Smooth muscle cell (in vitro differentiated cells): ENCODE data around the gene LAG3. TPM values are rescaled to one million over a fixed set of nuclear protein-coding genes. Genes with fewer than 3 reads are reported as not detected.

Experiments
- DNase-seq: peaks from one replicate; lab custom pipeline; 2025; ENCODE audit not compliant: unreplicated experiment; lab: John Stamatoyannopoulos, UW
- H2AFZ ChIP-seq: fragments of 200-600 bp; sonication (generic); 2 replicates; pipeline ENCODE4 v1.6.0; 2016; ENCODE audit warnings: antibody characterized with exemption, low read depth, mild to moderate bottlenecking
- H3F3A ChIP-seq: fragments of 200-600 bp; sonication (generic); 2 replicates; pipeline ENCODE4 v1.6.0; 2017; ENCODE audit warnings: antibody characterized with exemption, low read depth
- H3K27ac ChIP-seq: fragments of 200-600 bp; sonication (generic); 2 replicates; pipeline ENCODE4 v1.5.1; 2016; ENCODE audit warnings: low read depth, mild to moderate bottlenecking
- H3K27me3 ChIP-seq: fragments of 200-600 bp; sonication (generic); 2 replicates; pipeline ENCODE4 v1.6.1; 2016; ENCODE audit warnings: low read depth, mild to moderate bottlenecking
- H3K36me3 ChIP-seq: fragments of 200-600 bp; sonication (generic); 2 replicates; pipeline ENCODE4 v1.5.1; 2016; ENCODE audit warnings: low read depth
- H3K4me1 ChIP-seq: fragments of 200-600 bp; sonication (generic); 2 replicates; pipeline ENCODE4 v1.5.1; 2016; ENCODE audit warnings: low read depth
- H3K4me2 ChIP-seq: fragments of 200-600 bp; sonication (generic); 2 replicates; pipeline ENCODE4 v1.6.0; 2016; ENCODE audit warnings: mild to moderate bottlenecking
- H3K4me3 ChIP-seq: fragments of 200-600 bp; sonication (generic); 2 replicates; pipeline ENCODE4 v1.5.1; 2016; ENCODE audit warnings: mild to moderate bottlenecking
- H3K79me2 ChIP-seq: fragments of 200-600 bp; sonication (generic); 2 replicates; pipeline ENCODE4 v1.6.0; 2016; ENCODE audit warnings: low read depth, mild to moderate bottlenecking
- H3K9ac ChIP-seq: fragments of 200-600 bp; sonication (generic); 2 replicates; pipeline ENCODE4 v1.6.0; 2016; ENCODE audit warnings: low read depth
- H3K9me3 ChIP-seq: fragments of 200-600 bp; sonication (generic); replicated peaks from 2 replicates; pipeline ENCODE4 v1.5.1; 2016; ENCODE audit warnings: low read depth
- H4K20me1 ChIP-seq: fragments of 200-600 bp; sonication (generic); 2 replicates; pipeline ENCODE4 v1.6.0; 2016; ENCODE audit warnings: low read depth
- WGBS: methylation state at CpG from one replicate; pipeline ENCODE4 v1.1.7; 2016; ENCODE audit warnings: low lambda C conversion rate; 5-methylcytosine and 5-hydroxymethylcytosine counted together
- polyA plus RNA-seq: library from polyadenylated mRNA; unstranded; fragments of >200 nt; fragmentation: Nextera tagmentation; extraction: Ambion mirVana; gene quantifications from 2 replicates; pipeline ENCODE4 v1.2.1, GENCODE V29; 2016
- total RNA-seq: library from RNA; depleted of rRNA; stranded (reverse); fragments of >200 nt; gene quantifications from 2 replicates; pipeline ENCODE4 v1.2.3, GENCODE V29; 2014
- TF ChIP-seq, protein P1 (sequence below): fragments of 200-600 bp; sonication (generic); IDR thresholded peaks from 2 replicates; pipeline ENCODE4 v1.5.1; 2017; ENCODE audit warnings: borderline replicate concordance, mild to moderate bottlenecking, antibody characterized with exemption; ENCODE audit not compliant: insufficient read depth, poor library complexity, severe bottlenecking

The LAG3 gene
- total and polyA plus RNA-seq, 2 experiments from 2014 or later, result 0.18 to 1.7 TPM

DNA sequence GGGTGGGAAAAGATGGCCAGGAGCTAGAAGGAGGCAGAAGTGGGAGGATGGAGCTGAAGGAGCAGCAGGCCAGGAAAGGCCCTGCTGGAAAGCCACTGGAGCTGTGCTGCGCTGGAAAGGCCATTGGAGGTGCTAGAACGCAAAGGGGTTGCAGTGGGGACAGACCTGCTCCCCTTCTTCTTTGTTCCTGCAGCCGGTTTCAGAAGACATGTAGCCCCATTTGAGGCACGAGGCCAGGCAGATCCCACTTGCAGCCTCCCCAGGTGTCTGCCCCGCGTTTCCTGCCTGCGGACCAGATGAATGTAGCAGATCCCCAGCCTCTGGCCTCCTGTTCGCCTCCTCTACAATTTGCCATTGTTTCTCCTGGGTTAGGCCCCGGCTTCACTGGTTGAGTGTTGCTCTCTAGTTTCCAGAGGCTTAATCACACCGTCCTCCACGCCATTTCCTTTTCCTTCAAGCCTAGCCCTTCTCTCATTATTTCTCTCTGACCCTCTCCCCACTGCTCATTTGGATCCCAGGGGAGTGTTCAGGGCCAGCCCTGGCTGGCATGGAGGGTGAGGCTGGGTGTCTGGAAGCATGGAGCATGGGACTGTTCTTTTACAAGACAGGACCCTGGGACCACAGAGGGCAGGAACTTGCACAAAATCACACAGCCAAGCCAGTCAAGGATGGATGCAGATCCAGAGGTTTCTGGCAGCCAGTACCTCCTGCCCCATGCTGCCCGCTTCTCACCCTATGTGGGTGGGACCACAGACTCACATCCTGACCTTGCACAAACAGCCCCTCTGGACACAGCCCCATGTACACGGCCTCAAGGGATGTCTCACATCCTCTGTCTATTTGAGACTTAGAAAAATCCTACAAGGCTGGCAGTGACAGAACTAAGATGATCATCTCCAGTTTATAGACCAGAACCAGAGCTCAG is 47.0 kb downstream of the LAG3 start:
- Histone ChIP-seq H3K36me3 (no peaks in the 10 kb centered on the region), H3F3A (no peaks in the 10 kb centered on the region), H3K9ac (no peak overlapping the region), H3K27ac (no peak overlapping the region), H3K4me3 (no peak overlapping the region), H4K20me1 (no peaks in the 10 kb centered on the region), H3K79me2 (no peaks in the 10 kb centered on the region), H3K9me3 (no peaks in the 10 kb centered on the region), H2AFZ (no peak overlapping the region), H3K27me3 (peaks cover 5% of the 10 kb centered on the region), H3K4me1 (peaks cover 28% of the 10 kb centered on the region), H3K4me2 (no peak overlapping the region)
- TF ChIP-seq, protein P1, sequence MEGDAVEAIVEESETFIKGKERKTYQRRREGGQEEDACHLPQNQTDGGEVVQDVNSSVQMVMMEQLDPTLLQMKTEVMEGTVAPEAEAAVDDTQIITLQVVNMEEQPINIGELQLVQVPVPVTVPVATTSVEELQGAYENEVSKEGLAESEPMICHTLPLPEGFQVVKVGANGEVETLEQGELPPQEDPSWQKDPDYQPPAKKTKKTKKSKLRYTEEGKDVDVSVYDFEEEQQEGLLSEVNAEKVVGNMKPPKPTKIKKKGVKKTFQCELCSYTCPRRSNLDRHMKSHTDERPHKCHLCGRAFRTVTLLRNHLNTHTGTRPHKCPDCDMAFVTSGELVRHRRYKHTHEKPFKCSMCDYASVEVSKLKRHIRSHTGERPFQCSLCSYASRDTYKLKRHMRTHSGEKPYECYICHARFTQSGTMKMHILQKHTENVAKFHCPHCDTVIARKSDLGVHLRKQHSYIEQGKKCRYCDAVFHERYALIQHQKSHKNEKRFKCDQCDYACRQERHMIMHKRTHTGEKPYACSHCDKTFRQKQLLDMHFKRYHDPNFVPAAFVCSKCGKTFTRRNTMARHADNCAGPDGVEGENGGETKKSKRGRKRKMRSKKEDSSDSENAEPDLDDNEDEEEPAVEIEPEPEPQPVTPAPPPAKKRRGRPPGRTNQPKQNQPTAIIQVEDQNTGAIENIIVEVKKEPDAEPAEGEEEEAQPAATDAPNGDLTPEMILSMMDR, result no peak
- DNase-seq, result no peak
- WGBS, result 75% methylated on average over 13 of the region's 13 CpGs

DNA sequence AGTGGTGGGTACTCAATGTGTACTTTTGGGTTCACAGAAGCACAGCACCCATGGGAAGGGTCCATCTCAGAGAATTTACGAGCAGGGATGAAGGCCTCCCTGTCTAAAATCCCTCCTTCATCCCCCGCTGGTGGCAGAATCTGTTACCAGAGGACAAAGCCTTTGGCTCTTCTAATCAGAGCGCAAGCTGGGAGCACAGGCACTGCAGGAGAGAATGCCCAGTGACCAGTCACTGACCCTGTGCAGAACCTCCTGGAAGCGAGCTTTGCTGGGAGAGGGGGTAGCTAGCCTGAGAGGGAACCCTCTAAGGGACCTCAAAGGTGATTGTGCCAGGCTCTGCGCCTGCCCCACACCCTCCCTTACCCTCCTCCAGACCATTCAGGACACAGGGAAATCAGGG is 47.8 kb downstream of the LAG3 start:
- no peaks in the 10 kb centered on the region for H3K79me2 ChIP-seq
- 56% methylated on average over 5 of the region's 5 CpGs for WGBS
- peaks cover 5% of the 10 kb centered on the region for H3K27me3 ChIP-seq
- no peak overlapping the region for H2AFZ ChIP-seq
- TF ChIP-seq, protein P1, result no peak
- H3K4me2 ChIP-seq, result no peak overlapping the region
- no peak overlapping the region for H3K4me3 ChIP-seq
- H3F3A ChIP-seq, result no peaks in the 10 kb centered on the region
- H3K4me1 ChIP-seq, result peaks cover 28% of the 10 kb centered on the region
- H4K20me1 ChIP-seq, result no peaks in the 10 kb centered on the region
- H3K36me3 ChIP-seq, result no peaks in the 10 kb centered on the region
- H3K9ac ChIP-seq, result no peak overlapping the region
- DNase-seq, result no peak
- no peaks in the 10 kb centered on the region for H3K9me3 ChIP-seq
- no peak overlapping the region for H3K27ac ChIP-seq

DNA sequence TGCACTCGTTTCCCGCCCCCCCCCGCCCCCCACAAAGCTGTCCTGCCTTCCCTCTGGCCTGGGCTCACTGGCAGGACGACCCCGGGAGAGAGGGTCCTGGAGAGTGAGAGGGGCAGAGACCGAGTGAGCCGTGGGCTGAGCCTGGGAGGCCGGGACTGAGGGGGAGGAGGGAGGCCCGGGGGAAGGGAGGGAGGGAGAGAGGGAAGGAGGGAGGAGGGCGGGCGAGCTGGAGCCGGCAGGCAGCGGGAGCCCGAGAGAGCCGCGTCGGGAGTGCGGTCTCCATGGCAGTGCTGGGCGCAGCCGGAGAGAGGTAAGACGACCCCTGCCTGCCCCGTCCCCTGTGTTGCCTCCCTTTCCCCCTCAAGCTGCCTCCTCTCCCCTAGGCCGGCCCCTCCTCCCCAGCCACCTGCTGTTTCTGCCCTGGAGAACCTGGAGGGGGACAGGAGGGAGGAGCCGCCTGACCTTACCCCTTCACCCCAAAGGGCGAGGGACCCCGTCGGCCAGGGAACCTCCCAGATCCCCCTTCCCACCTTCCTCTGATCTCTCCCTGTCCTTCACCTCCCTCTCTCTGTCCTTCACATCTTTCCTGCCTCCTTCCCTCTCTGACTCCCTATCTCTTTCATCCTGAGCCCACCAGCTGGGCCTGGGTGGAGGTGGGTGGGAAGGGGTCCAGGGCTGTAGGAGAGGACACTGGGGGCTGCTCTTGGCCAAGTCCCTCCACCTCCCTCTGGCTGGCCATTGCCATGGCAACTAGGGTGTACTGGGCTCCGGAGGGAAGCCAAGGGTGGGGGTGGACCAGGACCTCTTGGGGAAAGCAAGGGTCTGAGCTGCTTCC is 49.5 kb downstream of the LAG3 start, which contains the start of gene GPR162:
GPR162 (plus strand) TSS at position 231 of the 835 bp plus-strand sequence. CDS start 2,078 bp downstream, outside the sequence.
- Histone ChIP-seq H3K9me3 (no peaks in the 10 kb centered on the region), H3K9ac (no peak within 1 kb of the TSS), H3K4me1 (peaks cover 28% of the 10 kb centered on the region), H3K4me3 (peak within 1 kb of the TSS; percentile 51), H3F3A (no peaks in the 10 kb centered on the region), H3K36me3 (no peaks in the 10 kb centered on the region), H2AFZ (no peak within 1 kb of the TSS), H3K27me3 (peaks cover 5% of the 10 kb centered on the region), H3K27ac (no peak within 1 kb of the TSS), H3K79me2 (no peaks in the 10 kb centered on the region), H4K20me1 (peaks cover under 1% of the 10 kb centered on the region), H3K4me2 (peak within 1 kb of the TSS; percentile 81)
- TF ChIP-seq, protein P1, result no peak
- DNase-seq, result peak; percentile 81
- 3% methylated on average over 9 of the region's 28 CpGs for WGBS
